ENCODE measurements around the gene ELP4.

- TF ChIP-seq EZH2 (IDR thresholded peaks at IDR 0.05) (no peak), POLR2AphosphoS5 (IDR thresholded peaks at IDR 0.05; ENCODE audit: borderline replicate concordance, low read depth, low read length) (no peak; the same call in 1 of the 2 replicates), FOXP2 (optimal IDR thresholded peaks at IDR 0.05; ENCODE audit: control extremely low read depth, extremely low read length, insufficient read depth) (no peak)
These were observed 300.6 kb downstream of the ELP4 start for GRCh38 chr11:31809857-31810778.
